Measurements from ENCODE around the gene TENM3. TPM values are rescaled to one million over a fixed set of nuclear protein-coding genes. Genes with fewer than 3 reads are reported as not detected.
A peak's percentile ranks its signal among the peaks of the same experiment; 100 is the strongest.

The TENM3 gene
- total RNA-seq, 1 experiment from 2014 or later = 0.87 TPM

GRCh38 chr4:182207830-182208396 is 35.3 kb upstream of the TENM3 start:
- no peaks in the 10 kb centered on the region for H3K36me3 ChIP-seq (ENCODE audit: low read depth, low read length)
- ATAC-seq (peak; percentile 49), DNase-seq (peak; percentile 32)
- no peak overlapping the region for H3K4me2 ChIP-seq (ENCODE audit: low read length)
- H3K79me2 ChIP-seq (ENCODE audit: low read length) = no peaks in the 10 kb centered on the region
- intact Hi-C loops (cut with micrococcal nuclease) = no loop called here
- no peaks in the 10 kb centered on the region for H3K4me1 ChIP-seq (ENCODE audit: insufficient read depth, low read length)
- H2AFZ ChIP-seq (ENCODE audit: low read length) = no peak overlapping the region
- no peak overlapping the region for H3K27ac ChIP-seq (ENCODE audit: low read length)
- H4K20me1 ChIP-seq (ENCODE audit: low read length) = no peaks in the 10 kb centered on the region
- no peaks in the 10 kb centered on the region for H3K9me2 ChIP-seq (replicated peaks; ENCODE audit: low read length)
- peaks cover 7% of the 10 kb centered on the region; the same call in 1 of the 2 replicates for H3K27me3 ChIP-seq (ENCODE audit: low read length)
- no peak for TF ChIP-seq EZH2phosphoT487 (IDR thresholded peaks at IDR 0.05; ENCODE audit: borderline replicate concordance, low read length)
- no peak for TF ChIP-seq CTCF (conservative IDR thresholded peaks at IDR 0.05; ENCODE audit: low read depth, low read length)
- no peak for TF ChIP-seq EZH2 (IDR thresholded peaks at IDR 0.05; ENCODE audit: low read length, unreplicated experiment)
- ChIA-PET CTCF (no interaction called here), POLR2A (ENCODE audit: unreplicated experiment) (no interaction called here)
- H3K4me3 ChIP-seq (ENCODE audit: low read length) = no peak overlapping the region
- H3F3A ChIP-seq (ENCODE audit: low read length, unreplicated experiment) = no peaks in the 10 kb centered on the region
- H3K9me3 ChIP-seq (ENCODE audit: low read length) = no peaks in the 10 kb centered on the region
- BruUV-seq (replicated peaks) = no TSS peak
- H3K9ac ChIP-seq (ENCODE audit: low read length) = no peak overlapping the region

- H3K79me2 ChIP-seq (ENCODE audit: low read length) = no peaks in the 10 kb centered on the region
- H3K9me3 ChIP-seq (ENCODE audit: low read length) = no peaks in the 10 kb centered on the region
- TF ChIP-seq EZH2 (IDR thresholded peaks at IDR 0.05; ENCODE audit: low read length, unreplicated experiment) (no peak), CTCF (conservative IDR thresholded peaks at IDR 0.05; ENCODE audit: low read depth, low read length) (no peak), EZH2phosphoT487 (IDR thresholded peaks at IDR 0.05; ENCODE audit: borderline replicate concordance, low read length) (no peak)
- no peaks in the 10 kb centered on the region for H3K36me3 ChIP-seq (ENCODE audit: low read depth, low read length)
- no peak overlapping the region for H3K9ac ChIP-seq (ENCODE audit: low read length)
- no peaks in the 10 kb centered on the region for H3F3A ChIP-seq (ENCODE audit: low read length, unreplicated experiment)
- H3K27ac ChIP-seq (ENCODE audit: low read length) = no peak overlapping the region
- ChIA-PET CTCF (no interaction called here), POLR2A (ENCODE audit: unreplicated experiment) (no interaction called here)
- H3K4me1 ChIP-seq (ENCODE audit: insufficient read depth, low read length) = no peaks in the 10 kb centered on the region
- H4K20me1 ChIP-seq (ENCODE audit: low read length) = no peaks in the 10 kb centered on the region
- no peak overlapping the region for H3K4me3 ChIP-seq (ENCODE audit: low read length)
- no peak for ATAC-seq
- no peak overlapping the region for H3K4me2 ChIP-seq (ENCODE audit: low read length)
- peaks cover 7% of the 10 kb centered on the region; the same call in 1 of the 2 replicates for H3K27me3 ChIP-seq (ENCODE audit: low read length)
- no peaks in the 10 kb centered on the region for H3K9me2 ChIP-seq (replicated peaks; ENCODE audit: low read length)
- no peak for DNase-seq
- BruUV-seq (replicated peaks) = no TSS peak
- intact Hi-C loops (cut with micrococcal nuclease) = no loop called here
- no peak overlapping the region for H2AFZ ChIP-seq (ENCODE audit: low read length)
Measured at GRCh38 chr4:182208526-182209050, 34.6 kb upstream of the TENM3 start.

DNA sequence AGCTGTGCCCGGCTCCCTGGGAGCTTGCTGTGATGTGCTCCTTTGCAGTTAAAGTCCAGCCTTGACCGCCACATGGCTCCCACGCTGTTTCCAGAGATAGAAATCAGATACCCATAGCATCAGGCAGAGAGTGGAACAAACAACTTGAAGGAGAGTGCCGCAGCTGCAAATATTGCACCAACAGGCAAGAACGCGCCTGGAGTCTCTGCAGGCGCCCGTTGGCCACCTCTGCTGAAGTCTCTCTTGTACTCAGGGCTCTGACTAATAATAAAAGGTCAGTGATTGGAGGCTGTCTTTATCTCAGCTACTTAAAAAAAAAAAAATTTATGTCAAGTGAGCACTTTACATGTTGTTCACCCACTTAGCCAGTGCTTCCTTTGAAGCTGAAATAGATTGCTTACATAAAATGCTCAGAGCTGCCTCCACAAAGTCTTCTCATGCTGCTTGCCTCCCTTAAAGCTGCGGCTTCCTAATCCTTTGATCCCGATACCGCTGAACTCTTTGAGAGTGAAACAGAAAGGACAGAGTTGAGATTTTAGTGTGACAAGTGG is 30.9 kb upstream of the TENM3 start:
- no peaks in the 10 kb centered on the region for H3K79me2 ChIP-seq (ENCODE audit: low read length)
- no peaks in the 10 kb centered on the region for H4K20me1 ChIP-seq (ENCODE audit: low read length)
- no peaks in the 10 kb centered on the region for H3K9me3 ChIP-seq (ENCODE audit: low read length)
- DNase-seq (no peak), ATAC-seq (no peak)
- H3K4me3 ChIP-seq (ENCODE audit: low read length) = no peak overlapping the region
- no peaks in the 10 kb centered on the region for H3K36me3 ChIP-seq (ENCODE audit: low read depth, low read length)
- TF ChIP-seq CTCF (conservative IDR thresholded peaks at IDR 0.05; ENCODE audit: low read depth, low read length) = no peak
- TF ChIP-seq EZH2 (IDR thresholded peaks at IDR 0.05; ENCODE audit: low read length, unreplicated experiment) = no peak
- TF ChIP-seq EZH2phosphoT487 (IDR thresholded peaks at IDR 0.05; ENCODE audit: borderline replicate concordance, low read length) = no peak
- ChIA-PET POLR2A (ENCODE audit: unreplicated experiment) (no interaction called here), CTCF (no interaction called here)
- H3K9me2 ChIP-seq (replicated peaks; ENCODE audit: low read length) = no peaks in the 10 kb centered on the region
- H3F3A ChIP-seq (ENCODE audit: low read length, unreplicated experiment) = no peaks in the 10 kb centered on the region
- no peak overlapping the region for H3K4me2 ChIP-seq (ENCODE audit: low read length)
- no peaks in the 10 kb centered on the region for H3K4me1 ChIP-seq (ENCODE audit: insufficient read depth, low read length)
- no peak overlapping the region for H3K27ac ChIP-seq (ENCODE audit: low read length)
- intact Hi-C loops (cut with micrococcal nuclease) = no loop called here
- no peaks in the 10 kb centered on the region for H3K27me3 ChIP-seq (ENCODE audit: low read length)
- H3K9ac ChIP-seq (ENCODE audit: low read length) = no peak overlapping the region
- no TSS peak for BruUV-seq (replicated peaks)
- H2AFZ ChIP-seq (ENCODE audit: low read length) = no peak overlapping the region
